ENCODE measurements around the gene TENM4. TPM values are rescaled to one million over a fixed set of nuclear protein-coding genes. Genes with fewer than 3 reads are reported as not detected.

The TENM4 gene
- total RNA-seq, 2 donors from 2014 or later: 2.6 to 6.8 TPM

DNA sequence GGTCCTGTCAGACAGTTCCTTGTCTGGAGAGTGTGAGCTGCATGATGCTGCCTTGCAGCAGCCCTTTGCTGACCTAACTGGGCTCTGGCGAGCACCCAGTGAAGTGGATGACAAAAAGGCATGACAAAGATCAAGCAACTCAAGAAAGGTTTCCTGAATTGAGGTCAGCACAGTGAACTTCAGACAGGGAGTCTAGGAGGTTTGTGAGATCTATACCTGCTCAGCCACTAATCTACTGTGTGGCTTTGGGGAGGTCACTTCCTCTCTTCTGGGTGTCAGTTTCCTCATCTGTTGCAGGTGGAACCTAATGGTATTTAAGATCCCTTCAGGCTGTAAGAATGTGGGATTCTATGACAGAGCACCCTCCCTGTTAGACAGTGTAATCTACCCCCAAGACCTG, 652.3 kb downstream of the TENM4 start:
- no peak overlapping the region for H3K27ac ChIP-seq
- H3K9me3 ChIP-seq: no peaks in the 10 kb centered on the region
- intact Hi-C loops (cut with DNase I): no loop called here
- no peak for DNase-seq (ENCODE audit: low spot score)
- 92% methylated on average over 1 of the region's 1 CpG for WGBS
- no peaks in the 10 kb centered on the region for H3K36me3 ChIP-seq
- no peaks in the 10 kb centered on the region for H3K27me3 ChIP-seq (replicated peaks; ENCODE audit: insufficient read depth)
- no peaks in the 10 kb centered on the region for H3K4me1 ChIP-seq (replicated peaks)
- no peak for TF ChIP-seq POLR2AphosphoS5 (IDR thresholded peaks at IDR 0.05)
- no peak for TF ChIP-seq POLR2A (IDR thresholded peaks at IDR 0.05)
- TF ChIP-seq, protein P1, sequence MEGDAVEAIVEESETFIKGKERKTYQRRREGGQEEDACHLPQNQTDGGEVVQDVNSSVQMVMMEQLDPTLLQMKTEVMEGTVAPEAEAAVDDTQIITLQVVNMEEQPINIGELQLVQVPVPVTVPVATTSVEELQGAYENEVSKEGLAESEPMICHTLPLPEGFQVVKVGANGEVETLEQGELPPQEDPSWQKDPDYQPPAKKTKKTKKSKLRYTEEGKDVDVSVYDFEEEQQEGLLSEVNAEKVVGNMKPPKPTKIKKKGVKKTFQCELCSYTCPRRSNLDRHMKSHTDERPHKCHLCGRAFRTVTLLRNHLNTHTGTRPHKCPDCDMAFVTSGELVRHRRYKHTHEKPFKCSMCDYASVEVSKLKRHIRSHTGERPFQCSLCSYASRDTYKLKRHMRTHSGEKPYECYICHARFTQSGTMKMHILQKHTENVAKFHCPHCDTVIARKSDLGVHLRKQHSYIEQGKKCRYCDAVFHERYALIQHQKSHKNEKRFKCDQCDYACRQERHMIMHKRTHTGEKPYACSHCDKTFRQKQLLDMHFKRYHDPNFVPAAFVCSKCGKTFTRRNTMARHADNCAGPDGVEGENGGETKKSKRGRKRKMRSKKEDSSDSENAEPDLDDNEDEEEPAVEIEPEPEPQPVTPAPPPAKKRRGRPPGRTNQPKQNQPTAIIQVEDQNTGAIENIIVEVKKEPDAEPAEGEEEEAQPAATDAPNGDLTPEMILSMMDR (IDR thresholded peaks at IDR 0.05): no peak
- no peak overlapping the region for H3K4me3 ChIP-seq

DNA sequence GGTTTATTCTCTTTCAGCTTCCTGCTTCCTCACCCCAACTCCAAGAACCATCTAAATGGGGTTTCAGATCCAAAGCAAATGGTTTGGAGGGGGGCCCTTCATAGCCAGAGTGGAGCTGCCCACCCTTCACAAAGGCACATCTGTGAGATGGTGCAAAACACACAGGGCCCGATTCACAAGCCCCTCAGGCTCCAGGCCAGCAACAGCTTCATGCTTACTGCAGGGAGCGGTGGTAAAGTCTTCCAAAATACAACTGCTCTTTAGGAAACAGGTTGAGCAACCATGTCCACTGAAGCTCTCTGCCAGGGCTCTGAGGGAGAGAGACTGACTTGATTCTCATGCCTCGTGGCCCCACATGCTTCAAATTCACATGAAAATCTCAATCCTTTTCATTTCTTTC, 653.1 kb downstream of the TENM4 start:
- H3K9me3 ChIP-seq: no peaks in the 10 kb centered on the region
- no peak overlapping the region for H3K27ac ChIP-seq
- DNase-seq (ENCODE audit: low spot score): no peak
- no peak for TF ChIP-seq POLR2A (IDR thresholded peaks at IDR 0.05)
- TF ChIP-seq, protein P1 (IDR thresholded peaks at IDR 0.05): no peak
- H3K27me3 ChIP-seq (replicated peaks; ENCODE audit: insufficient read depth): no peaks in the 10 kb centered on the region
- intact Hi-C loops (cut with DNase I): no loop called here
- H3K4me3 ChIP-seq: no peak overlapping the region
- 45% methylated on average over 3 of the region's 3 CpGs for WGBS
- H3K4me1 ChIP-seq (replicated peaks): no peaks in the 10 kb centered on the region
- no peaks in the 10 kb centered on the region for H3K36me3 ChIP-seq

DNA sequence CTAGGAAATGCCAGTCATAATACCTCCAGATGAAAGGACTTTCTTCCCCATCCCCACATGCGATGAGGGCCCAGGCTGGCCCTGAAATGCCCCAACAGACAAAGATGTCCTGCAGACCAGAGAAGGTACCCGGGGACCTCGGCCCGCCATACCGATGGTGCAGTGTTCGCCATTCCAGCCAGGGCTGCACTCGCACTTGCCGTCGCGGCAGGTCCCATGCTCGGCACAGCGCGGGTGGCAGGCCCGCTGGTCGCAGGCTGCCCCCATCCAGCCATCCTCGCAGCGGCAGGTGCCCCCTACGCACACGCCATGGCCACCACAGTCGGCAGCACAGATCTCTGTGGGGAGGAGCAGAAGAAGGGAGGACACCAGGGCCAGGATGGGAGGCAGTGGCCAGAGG, 654.1 kb downstream of the TENM4 start:
- 96% methylated on average over 20 of the region's 20 CpGs for WGBS
- TF ChIP-seq POLR2AphosphoS5 (IDR thresholded peaks at IDR 0.05) (no peak), POLR2A (IDR thresholded peaks at IDR 0.05) (no peak)
- TF ChIP-seq, protein P1 (IDR thresholded peaks at IDR 0.05): no peak
- H3K27ac ChIP-seq: no peak overlapping the region
- no peaks in the 10 kb centered on the region for H3K36me3 ChIP-seq
- intact Hi-C loops (cut with DNase I): no loop called here
- H3K9me3 ChIP-seq: no peaks in the 10 kb centered on the region
- no peaks in the 10 kb centered on the region for H3K27me3 ChIP-seq (replicated peaks; ENCODE audit: insufficient read depth)
- H3K4me1 ChIP-seq (replicated peaks): no peaks in the 10 kb centered on the region
- H3K4me3 ChIP-seq: no peak overlapping the region
- DNase-seq (ENCODE audit: low spot score): no peak

DNA sequence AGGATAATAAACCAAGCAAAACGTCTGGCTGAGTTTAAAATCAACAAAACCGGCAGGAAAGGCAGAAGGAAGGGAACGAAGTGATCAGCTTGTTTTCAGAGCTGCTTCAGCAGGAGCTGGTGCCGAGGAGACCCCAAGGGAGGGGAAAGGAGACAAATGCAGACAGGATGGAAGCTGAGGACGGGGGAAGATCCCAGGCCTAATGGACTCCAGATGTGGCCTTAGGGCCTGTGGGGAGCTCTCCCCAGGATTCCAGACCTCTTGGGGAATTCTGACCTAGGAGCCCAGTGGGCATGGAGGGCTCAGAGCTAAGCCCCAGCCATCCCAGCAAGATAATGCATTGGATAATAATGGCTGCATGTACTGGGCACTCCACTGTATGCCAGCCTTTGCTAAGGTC, 654.7 kb downstream of the TENM4 start:
- WGBS: 28% methylated on average over 5 of the region's 5 CpGs
- Histone ChIP-seq H3K9me3 (no peaks in the 10 kb centered on the region), H3K4me1 (replicated peaks) (no peaks in the 10 kb centered on the region), H3K27me3 (replicated peaks; ENCODE audit: insufficient read depth) (no peaks in the 10 kb centered on the region), H3K36me3 (no peaks in the 10 kb centered on the region), H3K27ac (no peak overlapping the region), H3K4me3 (no peak overlapping the region)
- DNase-seq (ENCODE audit: low spot score): no peak
- TF ChIP-seq POLR2AphosphoS5 (IDR thresholded peaks at IDR 0.05): peak; percentile 19
- TF ChIP-seq, protein P1 (IDR thresholded peaks at IDR 0.05): no peak
- intact Hi-C loops (cut with DNase I): no loop called here

DNA sequence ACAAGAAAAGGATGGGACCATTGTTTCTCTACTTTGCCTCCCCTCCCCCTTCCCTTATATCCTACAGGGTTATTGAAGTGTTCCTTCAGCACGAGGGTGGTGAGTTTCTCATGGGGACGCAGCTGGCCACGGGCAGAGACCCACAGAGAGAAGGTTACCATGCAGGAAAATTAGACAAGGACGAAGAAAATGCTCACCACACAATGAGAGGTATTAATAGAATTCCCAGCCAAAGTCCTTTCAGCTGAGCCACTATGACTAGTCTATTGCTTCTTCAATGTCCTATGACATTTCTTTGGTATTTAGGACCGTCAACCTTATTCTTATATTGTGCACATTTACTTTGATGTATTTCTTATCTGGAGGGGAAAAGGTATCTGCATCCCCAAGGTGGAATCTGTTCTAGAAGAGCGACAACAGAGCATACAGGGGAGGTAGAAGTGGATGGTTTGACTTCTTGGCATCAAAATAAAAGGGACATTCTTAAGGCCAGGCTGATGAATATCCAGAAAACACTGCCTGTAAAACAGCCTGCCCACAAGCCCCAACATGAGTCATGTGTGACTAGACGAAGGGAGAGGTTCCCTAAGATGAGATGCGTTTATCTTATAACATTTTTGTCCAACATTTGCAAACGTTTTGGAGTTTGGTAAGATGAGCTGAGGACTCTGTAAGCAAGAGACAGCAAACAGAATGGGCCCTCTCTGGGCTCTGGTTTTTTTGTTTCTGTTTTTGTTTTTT, 656.3 kb downstream of the TENM4 start:
- intact Hi-C loops (cut with DNase I): no loop called here
- 64% methylated on average over 9 of the region's 9 CpGs for WGBS
- no peak overlapping the region for H3K4me3 ChIP-seq
- no peaks in the 10 kb centered on the region for H3K27me3 ChIP-seq (replicated peaks; ENCODE audit: insufficient read depth)
- no peaks in the 10 kb centered on the region for H3K9me3 ChIP-seq
- H3K27ac ChIP-seq: no peak overlapping the region
- no peaks in the 10 kb centered on the region for H3K36me3 ChIP-seq
- DNase-seq (ENCODE audit: low spot score): no peak
- TF ChIP-seq, protein P1 (IDR thresholded peaks at IDR 0.05): no peak
- TF ChIP-seq POLR2AphosphoS5 (IDR thresholded peaks at IDR 0.05) (no peak), POLR2A (IDR thresholded peaks at IDR 0.05) (no peak)
- H3K4me1 ChIP-seq (replicated peaks): no peaks in the 10 kb centered on the region
